ENCODE measurements around the gene NRCAM. TPM values are rescaled to one million over a fixed set of nuclear protein-coding genes. Genes with fewer than 3 reads are reported as not detected.

NRCAM gene
- total RNA-seq, 1 donor from 2014 or later = 13.6 TPM

- Histone ChIP-seq H3K4me1 (ENCODE audit: control insufficient read depth in 3 of 3, insufficient read depth in 3 of 3, low read length in 3 of 3) (no peaks in the 10 kb centered on the region), H3K9ac (ENCODE audit: low read depth in 1 of 3, low read length in 3 of 3) (no peak overlapping the region), H3K27ac (ENCODE audit: low read depth, low read length) (no peak overlapping the region), H3K4me3 (ENCODE audit: low read length in 3 of 3) (no peak overlapping the region), H3K9me3 (ENCODE audit: control insufficient read depth in 3 of 3, low read length in 3 of 3) (no peaks in the 10 kb centered on the region), H3K27me3 (ENCODE audit: control insufficient read depth in 3 of 3, insufficient read depth in 3 of 3, low read length in 3 of 3) (no peaks in the 10 kb centered on the region), H3K36me3 (ENCODE audit: control insufficient read depth in 3 of 3, insufficient read depth in 3 of 3, low read length in 3 of 3) (no peaks in the 10 kb centered on the region)
These were observed 120.8 kb downstream of the NRCAM start for GRCh38 chr7:108335269-108335918.

GRCh38 chr7:108332937-108333336 lies 123.3 kb downstream of the NRCAM start:
- Histone ChIP-seq H3K27ac (ENCODE audit: low read depth, low read length) (no peak overlapping the region), H3K4me3 (ENCODE audit: low read length in 3 of 3) (no peak overlapping the region), H3K9ac (ENCODE audit: low read depth in 1 of 3, low read length in 3 of 3) (no peak overlapping the region), H3K36me3 (ENCODE audit: control insufficient read depth in 3 of 3, insufficient read depth in 3 of 3, low read length in 3 of 3) (no peaks in the 10 kb centered on the region), H3K4me1 (ENCODE audit: control insufficient read depth in 3 of 3, insufficient read depth in 3 of 3, low read length in 3 of 3) (no peaks in the 10 kb centered on the region), H3K9me3 (ENCODE audit: control insufficient read depth in 3 of 3, low read length in 3 of 3) (no peaks in the 10 kb centered on the region), H3K27me3 (ENCODE audit: control insufficient read depth in 3 of 3, insufficient read depth in 3 of 3, low read length in 3 of 3) (no peaks in the 10 kb centered on the region)

GRCh38 chr7:108331971-108332370 lies 124.3 kb downstream of the NRCAM start:
- no peaks in the 10 kb centered on the region for H3K36me3 ChIP-seq (ENCODE audit: control insufficient read depth in 3 of 3, insufficient read depth in 3 of 3, low read length in 3 of 3)
- H3K27ac ChIP-seq (ENCODE audit: low read depth, low read length) = no peak overlapping the region
- H3K4me1 ChIP-seq (ENCODE audit: control insufficient read depth in 3 of 3, insufficient read depth in 3 of 3, low read length in 3 of 3) = no peaks in the 10 kb centered on the region
- H3K4me3 ChIP-seq (ENCODE audit: low read length in 3 of 3) = no peak overlapping the region
- H3K9ac ChIP-seq (ENCODE audit: low read depth in 1 of 3, low read length in 3 of 3) = no peak overlapping the region
- no peaks in the 10 kb centered on the region for H3K27me3 ChIP-seq (ENCODE audit: control insufficient read depth in 3 of 3, insufficient read depth in 3 of 3, low read length in 3 of 3)
- no peaks in the 10 kb centered on the region for H3K9me3 ChIP-seq (ENCODE audit: control insufficient read depth in 3 of 3, low read length in 3 of 3)

GRCh38 chr7:108330227-108330626 lies 126.0 kb downstream of the NRCAM start:
- no peaks in the 10 kb centered on the region for H3K4me1 ChIP-seq (ENCODE audit: control insufficient read depth in 3 of 3, insufficient read depth in 3 of 3, low read length in 3 of 3)
- H3K4me3 ChIP-seq (ENCODE audit: low read length in 3 of 3) = no peak overlapping the region
- no peak overlapping the region for H3K9ac ChIP-seq (ENCODE audit: low read depth in 1 of 3, low read length in 3 of 3)
- no peak overlapping the region for H3K27ac ChIP-seq (ENCODE audit: low read depth, low read length)
- no peaks in the 10 kb centered on the region for H3K9me3 ChIP-seq (ENCODE audit: control insufficient read depth in 3 of 3, low read length in 3 of 3)
- no peaks in the 10 kb centered on the region for H3K36me3 ChIP-seq (ENCODE audit: control insufficient read depth in 3 of 3, insufficient read depth in 3 of 3, low read length in 3 of 3)
- no peaks in the 10 kb centered on the region for H3K27me3 ChIP-seq (ENCODE audit: control insufficient read depth in 3 of 3, insufficient read depth in 3 of 3, low read length in 3 of 3)

GRCh38 chr7:108329514-108329913 lies 126.7 kb downstream of the NRCAM start:
- no peaks in the 10 kb centered on the region for H3K4me1 ChIP-seq (ENCODE audit: control insufficient read depth in 3 of 3, insufficient read depth in 3 of 3, low read length in 3 of 3)
- H3K9ac ChIP-seq (ENCODE audit: low read depth in 1 of 3, low read length in 3 of 3) = no peak overlapping the region
- H3K27ac ChIP-seq (ENCODE audit: low read depth, low read length) = no peak overlapping the region
- H3K9me3 ChIP-seq (ENCODE audit: control insufficient read depth in 3 of 3, low read length in 3 of 3) = no peaks in the 10 kb centered on the region
- H3K4me3 ChIP-seq (ENCODE audit: low read length in 3 of 3) = no peak overlapping the region
- no peaks in the 10 kb centered on the region for H3K27me3 ChIP-seq (ENCODE audit: control insufficient read depth in 3 of 3, insufficient read depth in 3 of 3, low read length in 3 of 3)
- H3K36me3 ChIP-seq (ENCODE audit: control insufficient read depth in 3 of 3, insufficient read depth in 3 of 3, low read length in 3 of 3) = no peaks in the 10 kb centered on the region

GRCh38 chr7:108328174-108328651 lies 128.0 kb downstream of the NRCAM start:
- Histone ChIP-seq H3K4me1 (ENCODE audit: control insufficient read depth in 3 of 3, insufficient read depth in 3 of 3, low read length in 3 of 3) (no peaks in the 10 kb centered on the region), H3K27ac (ENCODE audit: low read depth, low read length) (no peak overlapping the region), H3K9ac (ENCODE audit: low read depth in 1 of 3, low read length in 3 of 3) (no peak overlapping the region), H3K9me3 (ENCODE audit: control insufficient read depth in 3 of 3, low read length in 3 of 3) (no peaks in the 10 kb centered on the region), H3K4me3 (ENCODE audit: low read length in 3 of 3) (no peak overlapping the region), H3K27me3 (ENCODE audit: control insufficient read depth in 3 of 3, insufficient read depth in 3 of 3, low read length in 3 of 3) (no peaks in the 10 kb centered on the region), H3K36me3 (ENCODE audit: control insufficient read depth in 3 of 3, insufficient read depth in 3 of 3, low read length in 3 of 3) (no peaks in the 10 kb centered on the region)

GRCh38 chr7:108327353-108327752 lies 128.9 kb downstream of the NRCAM start:
- Histone ChIP-seq H3K36me3 (ENCODE audit: control insufficient read depth in 3 of 3, insufficient read depth in 3 of 3, low read length in 3 of 3) (no peaks in the 10 kb centered on the region), H3K4me1 (ENCODE audit: control insufficient read depth in 3 of 3, insufficient read depth in 3 of 3, low read length in 3 of 3) (no peaks in the 10 kb centered on the region), H3K27me3 (ENCODE audit: control insufficient read depth in 3 of 3, insufficient read depth in 3 of 3, low read length in 3 of 3) (no peaks in the 10 kb centered on the region), H3K9me3 (ENCODE audit: control insufficient read depth in 3 of 3, low read length in 3 of 3) (no peaks in the 10 kb centered on the region), H3K4me3 (ENCODE audit: low read length in 3 of 3) (no peak overlapping the region), H3K9ac (ENCODE audit: low read depth in 1 of 3, low read length in 3 of 3) (no peak overlapping the region), H3K27ac (ENCODE audit: low read depth, low read length) (no peak overlapping the region)

GRCh38 chr7:108326938-108327337 lies 129.3 kb downstream of the NRCAM start:
- Histone ChIP-seq H3K36me3 (ENCODE audit: control insufficient read depth in 3 of 3, insufficient read depth in 3 of 3, low read length in 3 of 3) (no peaks in the 10 kb centered on the region), H3K9ac (ENCODE audit: low read depth in 1 of 3, low read length in 3 of 3) (no peak overlapping the region), H3K4me3 (ENCODE audit: low read length in 3 of 3) (no peak overlapping the region), H3K27ac (ENCODE audit: low read depth, low read length) (no peak overlapping the region), H3K27me3 (ENCODE audit: control insufficient read depth in 3 of 3, insufficient read depth in 3 of 3, low read length in 3 of 3) (no peaks in the 10 kb centered on the region), H3K4me1 (ENCODE audit: control insufficient read depth in 3 of 3, insufficient read depth in 3 of 3, low read length in 3 of 3) (no peaks in the 10 kb centered on the region), H3K9me3 (ENCODE audit: control insufficient read depth in 3 of 3, low read length in 3 of 3) (no peaks in the 10 kb centered on the region)

- H3K27ac ChIP-seq (ENCODE audit: low read depth, low read length) = no peak overlapping the region
- no peak overlapping the region for H3K4me3 ChIP-seq (ENCODE audit: low read length in 3 of 3)
- no peaks in the 10 kb centered on the region for H3K36me3 ChIP-seq (ENCODE audit: control insufficient read depth in 3 of 3, insufficient read depth in 3 of 3, low read length in 3 of 3)
- no peaks in the 10 kb centered on the region for H3K4me1 ChIP-seq (ENCODE audit: control insufficient read depth in 3 of 3, insufficient read depth in 3 of 3, low read length in 3 of 3)
- no peaks in the 10 kb centered on the region for H3K9me3 ChIP-seq (ENCODE audit: control insufficient read depth in 3 of 3, low read length in 3 of 3)
- no peaks in the 10 kb centered on the region for H3K27me3 ChIP-seq (ENCODE audit: control insufficient read depth in 3 of 3, insufficient read depth in 3 of 3, low read length in 3 of 3)
- H3K9ac ChIP-seq (ENCODE audit: low read depth in 1 of 3, low read length in 3 of 3) = no peak overlapping the region
These were observed 131.9 kb downstream of the NRCAM start for GRCh38 chr7:108324053-108325038.
